ENCODE results near the gene SCN1A. TPM values are rescaled to one million over a fixed set of nuclear protein-coding genes. Genes with fewer than 3 reads are reported as not detected.

The SCN1A gene
- polyA plus RNA-seq, 3 donors = not detected

DNA sequence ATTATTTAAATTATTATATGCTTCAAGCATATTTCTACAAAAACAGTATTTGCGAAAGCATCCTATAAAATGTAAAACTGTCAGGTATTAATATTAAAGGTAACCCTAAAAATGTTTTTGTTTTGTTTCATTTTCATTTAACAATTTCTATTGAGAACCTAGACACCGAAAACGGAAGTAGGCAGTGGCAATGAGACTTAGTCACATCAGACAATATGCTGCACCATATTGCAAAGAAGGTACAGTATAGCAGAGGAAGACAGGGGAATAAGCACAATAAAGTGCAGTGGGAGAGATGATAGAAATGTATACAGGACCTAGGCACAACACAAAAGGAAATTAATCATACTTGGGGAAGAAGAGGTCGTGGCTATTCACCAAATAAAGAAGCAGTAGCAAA is 12.2 kb downstream of the SCN1A start:
- H3K36me3 Mint-ChIP-seq = no peaks in the 10 kb centered on the region
- Histone ChIP-seq H3K9ac (ENCODE audit: insufficient read depth, low read length, poor library complexity, severe bottlenecking) (no peak overlapping the region), H2AFZ (ENCODE audit: insufficient read depth, low read depth, low read length, poor library complexity, severe bottlenecking) (no peak overlapping the region), H3K79me2 (ENCODE audit: insufficient read depth, low read length) (no peaks in the 10 kb centered on the region), H3K4me3 (replicated peaks in 1 of 3; ENCODE audit: low read depth in 2 of 3, low read length in 3 of 3) (no peak overlapping the region), H4K20me1 (ENCODE audit: insufficient read depth, low read length) (no peaks in the 10 kb centered on the region), H3K9me3 (replicated peaks in 1 of 2; ENCODE audit: control insufficient read depth in 1 of 2, insufficient read depth in 1 of 2, low read length in 2 of 2) (no peaks in the 10 kb centered on the region), H3K36me3 (replicated peaks in 1 of 2; ENCODE audit: control insufficient read depth in 1 of 2, insufficient read depth in 2 of 2, low read length in 2 of 2) (no peaks in the 10 kb centered on the region), H3K27ac (ENCODE audit: low read depth in 1 of 2, low read length in 2 of 2) (no peak overlapping the region), H3K27me3 (ENCODE audit: control insufficient read depth in 2 of 2, insufficient read depth in 2 of 2, low read length in 2 of 2) (no peaks in the 10 kb centered on the region), H3K4me1 (ENCODE audit: control insufficient read depth in 1 of 2, insufficient read depth in 2 of 2, low read length in 2 of 2) (no peaks in the 10 kb centered on the region), H3K4me2 (replicated peaks; ENCODE audit: extremely low read depth, low read length, poor library complexity, severe bottlenecking) (no peak overlapping the region)
- intact Hi-C loops (cut with micrococcal nuclease) = no loop called here
- no peak overlapping the region for H3K4me3 Mint-ChIP-seq
- TF ChIP-seq, protein P1, sequence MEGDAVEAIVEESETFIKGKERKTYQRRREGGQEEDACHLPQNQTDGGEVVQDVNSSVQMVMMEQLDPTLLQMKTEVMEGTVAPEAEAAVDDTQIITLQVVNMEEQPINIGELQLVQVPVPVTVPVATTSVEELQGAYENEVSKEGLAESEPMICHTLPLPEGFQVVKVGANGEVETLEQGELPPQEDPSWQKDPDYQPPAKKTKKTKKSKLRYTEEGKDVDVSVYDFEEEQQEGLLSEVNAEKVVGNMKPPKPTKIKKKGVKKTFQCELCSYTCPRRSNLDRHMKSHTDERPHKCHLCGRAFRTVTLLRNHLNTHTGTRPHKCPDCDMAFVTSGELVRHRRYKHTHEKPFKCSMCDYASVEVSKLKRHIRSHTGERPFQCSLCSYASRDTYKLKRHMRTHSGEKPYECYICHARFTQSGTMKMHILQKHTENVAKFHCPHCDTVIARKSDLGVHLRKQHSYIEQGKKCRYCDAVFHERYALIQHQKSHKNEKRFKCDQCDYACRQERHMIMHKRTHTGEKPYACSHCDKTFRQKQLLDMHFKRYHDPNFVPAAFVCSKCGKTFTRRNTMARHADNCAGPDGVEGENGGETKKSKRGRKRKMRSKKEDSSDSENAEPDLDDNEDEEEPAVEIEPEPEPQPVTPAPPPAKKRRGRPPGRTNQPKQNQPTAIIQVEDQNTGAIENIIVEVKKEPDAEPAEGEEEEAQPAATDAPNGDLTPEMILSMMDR (IDR thresholded peaks at IDR 0.05) = no peak
- H3K9me3 Mint-ChIP-seq = no peaks in the 10 kb centered on the region
- DNase-seq = no peak
- H3K27me3 Mint-ChIP-seq (ENCODE audit: low read depth in 3 of 3) = no peaks in the 10 kb centered on the region
- WGBS (ENCODE audit: insufficient coverage) = no CpG with 5 or more reads among the region's 4 CpGs
- no peaks in the 10 kb centered on the region for H3K4me1 Mint-ChIP-seq
- H3K27ac Mint-ChIP-seq = no peak overlapping the region

DNA sequence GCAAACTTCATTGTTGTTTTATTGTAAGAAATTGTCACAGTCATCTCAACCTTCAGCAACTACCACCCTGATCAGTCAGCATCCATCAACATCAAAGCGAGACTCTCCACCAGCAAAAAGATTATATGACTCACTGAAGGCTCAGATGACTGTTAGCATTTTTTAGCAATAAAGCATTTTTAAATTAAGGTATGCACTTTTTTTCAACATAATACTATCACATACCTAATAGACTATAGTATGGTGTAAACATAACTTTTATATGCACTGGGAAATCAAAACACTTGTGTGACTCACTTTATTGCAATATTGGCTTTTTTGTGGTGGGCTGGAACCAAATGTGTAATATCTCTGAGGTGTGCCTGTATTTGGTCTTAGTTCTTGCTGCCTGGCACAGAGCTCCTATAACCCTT is 15.6 kb downstream of the SCN1A start:
- H3K4me1 ChIP-seq (ENCODE audit: control insufficient read depth in 1 of 2, insufficient read depth in 2 of 2, low read length in 2 of 2) = no peaks in the 10 kb centered on the region
- Mint-ChIP-seq H3K4me3 (no peak overlapping the region), H3K9me3 (no peaks in the 10 kb centered on the region), H3K27ac (no peak overlapping the region), H3K36me3 (no peaks in the 10 kb centered on the region), H3K27me3 (ENCODE audit: low read depth in 3 of 3) (peaks cover 0 to 2% (median 0%) of the 10 kb centered on the region in 3 donors), H3K4me1 (no peaks in the 10 kb centered on the region)
- H3K4me3 ChIP-seq (replicated peaks in 1 of 3; ENCODE audit: low read depth in 2 of 3, low read length in 3 of 3) = no peak overlapping the region
- no peaks in the 10 kb centered on the region for H3K36me3 ChIP-seq (replicated peaks in 1 of 2; ENCODE audit: control insufficient read depth in 1 of 2, insufficient read depth in 2 of 2, low read length in 2 of 2)
- H2AFZ ChIP-seq (ENCODE audit: insufficient read depth, low read depth, low read length, poor library complexity, severe bottlenecking) = no peak overlapping the region
- TF ChIP-seq, protein P1 (IDR thresholded peaks at IDR 0.05) = no peak
- H3K4me2 ChIP-seq (replicated peaks; ENCODE audit: extremely low read depth, low read length, poor library complexity, severe bottlenecking) = no peak overlapping the region
- H3K27ac ChIP-seq (ENCODE audit: low read depth in 1 of 2, low read length in 2 of 2) = no peak overlapping the region
- H3K79me2 ChIP-seq (ENCODE audit: insufficient read depth, low read length) = no peaks in the 10 kb centered on the region
- H3K9me3 ChIP-seq (replicated peaks in 1 of 2; ENCODE audit: control insufficient read depth in 1 of 2, insufficient read depth in 1 of 2, low read length in 2 of 2) = no peaks in the 10 kb centered on the region
- DNase-seq = no peak
- H3K9ac ChIP-seq (ENCODE audit: insufficient read depth, low read length, poor library complexity, severe bottlenecking) = no peak overlapping the region
- H3K27me3 ChIP-seq (ENCODE audit: control insufficient read depth in 2 of 2, insufficient read depth in 2 of 2, low read length in 2 of 2) = no peaks in the 10 kb centered on the region
- no CpG with 5 or more reads among the region's 1 CpG for WGBS (ENCODE audit: insufficient coverage)
- intact Hi-C loops (cut with micrococcal nuclease) = no loop called here
- no peaks in the 10 kb centered on the region for H4K20me1 ChIP-seq (ENCODE audit: insufficient read depth, low read length)

All from CD14-positive monocyte (primary cell).